ENCODE results near the gene CT47A1.

DNA sequence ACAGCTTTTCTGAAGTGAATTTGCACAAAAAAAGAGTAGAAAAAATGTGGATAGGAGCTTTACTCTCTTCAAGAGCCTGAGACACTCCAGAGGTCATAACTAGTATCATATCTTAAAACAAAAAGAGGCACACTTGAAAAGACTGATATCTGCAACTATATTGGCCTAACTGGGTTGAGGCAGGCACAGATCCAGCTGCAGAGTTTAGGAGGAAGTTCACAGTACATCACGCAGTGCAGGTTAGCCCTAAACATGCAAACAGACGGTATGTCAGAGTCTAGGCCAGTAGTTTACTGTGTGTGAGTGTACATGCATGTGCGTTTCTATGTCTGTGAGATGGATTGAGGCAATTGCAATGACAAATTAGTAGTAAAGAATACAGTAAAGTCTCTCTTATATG is 24.2 kb upstream of the CT47A1 start:
- TF ChIP-seq, protein P1, sequence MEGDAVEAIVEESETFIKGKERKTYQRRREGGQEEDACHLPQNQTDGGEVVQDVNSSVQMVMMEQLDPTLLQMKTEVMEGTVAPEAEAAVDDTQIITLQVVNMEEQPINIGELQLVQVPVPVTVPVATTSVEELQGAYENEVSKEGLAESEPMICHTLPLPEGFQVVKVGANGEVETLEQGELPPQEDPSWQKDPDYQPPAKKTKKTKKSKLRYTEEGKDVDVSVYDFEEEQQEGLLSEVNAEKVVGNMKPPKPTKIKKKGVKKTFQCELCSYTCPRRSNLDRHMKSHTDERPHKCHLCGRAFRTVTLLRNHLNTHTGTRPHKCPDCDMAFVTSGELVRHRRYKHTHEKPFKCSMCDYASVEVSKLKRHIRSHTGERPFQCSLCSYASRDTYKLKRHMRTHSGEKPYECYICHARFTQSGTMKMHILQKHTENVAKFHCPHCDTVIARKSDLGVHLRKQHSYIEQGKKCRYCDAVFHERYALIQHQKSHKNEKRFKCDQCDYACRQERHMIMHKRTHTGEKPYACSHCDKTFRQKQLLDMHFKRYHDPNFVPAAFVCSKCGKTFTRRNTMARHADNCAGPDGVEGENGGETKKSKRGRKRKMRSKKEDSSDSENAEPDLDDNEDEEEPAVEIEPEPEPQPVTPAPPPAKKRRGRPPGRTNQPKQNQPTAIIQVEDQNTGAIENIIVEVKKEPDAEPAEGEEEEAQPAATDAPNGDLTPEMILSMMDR (IDR thresholded peaks at IDR 0.05), result no peak
- TF ChIP-seq POLR2A (IDR thresholded peaks at IDR 0.05), result no peak
